B cell (primary cell): ENCODE results near the gene SNTG2. TPM values are rescaled to one million over a fixed set of nuclear protein-coding genes. Genes with fewer than 3 reads are reported as not detected.

Experiments used
- ATAC-seq: fragments of 200-7000 bp; cut with Tn5 transposase; one replicate; pipeline ENCODE4 v1.10.0; 2021; ENCODE audit warnings: low read depth, mild to moderate bottlenecking, moderate number of reproducible peaks, moderate library complexity
- CTCF ChIA-PET: fragments of 350-600 bp; sonication (Branson Sonifier 250); formaldehyde crosslinking; loops from one replicate; lab custom pipeline; 2021; ENCODE audit warnings: antibody characterized with exemption, inconsistent platforms; lab: Charles Lee
- POLR2A ChIA-PET: fragments of 350-600 bp; sonication (Branson Sonifier 250); formaldehyde crosslinking; loops from one replicate; lab custom pipeline; 2021; ENCODE audit warnings: antibody characterized with exemption; lab: Charles Lee
- DNase-seq: peaks from one replicate; pipeline ENCODE4 v3.0.0; 2013
- H2AFZ ChIP-seq: 2 replicates; pipeline ENCODE4 v1.6.1; 2012; ENCODE audit warnings: mild to moderate bottlenecking, low read depth, low read length; ENCODE audit not compliant: insufficient read depth, poor library complexity, severe bottlenecking
- H3K27ac ChIP-seq, 2 donors: 1 replicate in 1 of 2; 2 replicates in 1 of 2; pipeline ENCODE4 v1.5.1; 2012 to 2013; ENCODE audit warnings: low read length in 2 of 2, mild to moderate bottlenecking in 2 of 2, moderate library complexity in 1 of 2
- H3K27me3 ChIP-seq, 4 experiments: fragments of 200-600 bp in 1 of 4; sonication (generic) in 1 of 4; replicated peaks in 1 of 4; 1 replicate in 2 of 4; 2 replicates in 2 of 4; pipeline versions ENCODE4 v1.6.1 to v1.7.0; 2013 to 2016; ENCODE audit warnings: low read length in 3 of 4, mild to moderate bottlenecking in 2 of 4, mixed read lengths in 1 of 4, moderate library complexity in 1 of 4; ENCODE audit not compliant: insufficient read depth in 4 of 4, control insufficient read depth in 3 of 4; ENCODE audit errors: control extremely low read depth in 1 of 4
- H3K36me3 ChIP-seq, 2 experiments: replicated peaks in 1 of 2; 1 replicate in 1 of 2; 2 replicates in 1 of 2; pipeline versions ENCODE4 v1.6.1 to v1.7.1; 2013; ENCODE audit warnings: low read length in 1 of 2; ENCODE audit not compliant: insufficient read depth in 2 of 2, control insufficient read depth in 1 of 2; ENCODE audit errors: control extremely low read depth in 1 of 2, extremely low read depth in 1 of 2
- H3K4me1 ChIP-seq, 2 donors: fragments of 200-600 bp in 1 of 2; sonication (generic) in 1 of 2; 1 replicate in 1 of 2; 2 replicates in 1 of 2; pipeline versions ENCODE4 v1.5.1 to v1.6.1; 2013 to 2017; ENCODE audit warnings: low read length in 2 of 2; ENCODE audit not compliant: control insufficient read depth in 2 of 2, insufficient read depth in 2 of 2
- H3K4me2 ChIP-seq: replicated peaks from 2 replicates; pipeline ENCODE3; 2012; ENCODE audit warnings: mild to moderate bottlenecking, low read depth, low read length; ENCODE audit not compliant: poor library complexity, severe bottlenecking
- H3K4me3 ChIP-seq, 5 experiments: fragments of 200-600 bp in 1 of 5; sonication (generic) in 1 of 5; 1 replicate in 3 of 5; 2 replicates in 2 of 5; pipeline versions ENCODE4 v1.5.1 to v1.7.0; 2011 to 2016; ENCODE audit warnings: low read length in 4 of 5, mild to moderate bottlenecking in 4 of 5, low read depth in 2 of 5, control low read depth in 1 of 5, moderate library complexity in 1 of 5; ENCODE audit not compliant: insufficient read depth in 1 of 5; ENCODE audit errors: control extremely low read depth in 1 of 5, extremely low read depth in 1 of 5
- H3K79me2 ChIP-seq: fragments of 200-600 bp; sonication (generic); one replicate; pipeline ENCODE4 v1.6.0; 2016; ENCODE audit warnings: low read length; ENCODE audit not compliant: control insufficient read depth, insufficient read depth
- H3K9ac ChIP-seq: fragments of 200-600 bp; sonication (generic); 2 replicates; pipeline ENCODE4 v1.6.1; 2017; ENCODE audit warnings: mild to moderate bottlenecking, low read length, moderate library complexity
- H3K9me3 ChIP-seq, 3 donors: one replicate each; pipeline versions ENCODE4 v1.6.1 to v1.7.1; 2013; ENCODE audit warnings: low read length in 2 of 3; ENCODE audit not compliant: control insufficient read depth in 2 of 3, insufficient read depth in 1 of 3; ENCODE audit errors: control extremely low read depth in 1 of 3
- H4K20me1 ChIP-seq: 2 replicates; pipeline ENCODE4 v1.6.0; 2012; ENCODE audit warnings: mild to moderate bottlenecking, low read length; ENCODE audit not compliant: insufficient read depth, control insufficient read depth, poor library complexity, severe bottlenecking
- H3K27ac Mint-ChIP-seq: one replicate; pipeline ENCODE4 v1.8.0; 2021; ENCODE audit warnings: mixed read lengths
- H3K27me3 Mint-ChIP-seq: one replicate; pipeline ENCODE4 v1.8.0; 2021; ENCODE audit warnings: mixed read lengths
- H3K4me1 Mint-ChIP-seq: one replicate; pipeline ENCODE4 v1.8.0; 2021; ENCODE audit warnings: mixed read lengths
- H3K4me3 Mint-ChIP-seq: one replicate; pipeline ENCODE4 v1.8.0; 2021; ENCODE audit warnings: mixed read lengths
- H3K9me3 Mint-ChIP-seq: one replicate; pipeline ENCODE4 v1.8.0; 2022; ENCODE audit warnings: mixed read lengths; ENCODE audit not compliant: insufficient read depth
- CTCF ChIP-seq: fragments of 200-600 bp; IDR thresholded peaks from one replicate; pipeline ENCODE4 v1.8.0; 2022; ENCODE audit warnings: antibody characterized with exemption, mild to moderate bottlenecking
- EZH2 ChIP-seq: IDR thresholded peaks from 2 replicates; pipeline ENCODE4 v1.6.1; 2012; ENCODE audit warnings: borderline replicate concordance, low read depth, mild to moderate bottlenecking, moderate library complexity, low read length; ENCODE audit not compliant: insufficient read depth, poor library complexity, severe bottlenecking
- WGBS: methylation state at CpG from one replicate; pipeline ENCODE4 v1.1.5; 2013; ENCODE audit warnings: missing lambda C conversion rate; ENCODE audit not compliant: insufficient coverage; 5-methylcytosine and 5-hydroxymethylcytosine counted together
- intact Hi-C: fragments of 100-400 bp; cut with micrococcal nuclease; formaldehyde crosslinking; loops from one replicate; pipeline ENCODE4 v1.10.0; 2022
- polyA plus RNA-seq: library from polyadenylated mRNA; depleted of rRNA; stranded (reverse); fragments of >200 nt; gene quantifications from 2 replicates; pipeline ENCODE4 v1.2.3, GENCODE V29; 2012
- total RNA-seq, 2 donors: library from RNA; stranded (reverse); fragments of 120-200 nt in 1 of 2; gene quantifications; 1 replicate in 1 of 2; 2 replicates in 1 of 2; pipeline versions ENCODE4 v1.2.3 to v1.2.4, GENCODE V29; 2013 to 2022

SNTG2 gene
- total and polyA plus RNA-seq, 2 donors (not counting 1 experiment from before 2014, with no cell fraction given): 2.1 to 2.4 TPM

- peaks cover 0 to 13% (median 0%) of the 10 kb centered on the region in 4 experiments for H3K27me3 ChIP-seq
- DNase-seq (no peak), ATAC-seq (no peak)
- TF ChIP-seq EZH2 (no peak), CTCF (no peak)
- H4K20me1 ChIP-seq: no peaks in the 10 kb centered on the region
- no peaks in the 10 kb centered on the region for H3K4me1 Mint-ChIP-seq
- no peak overlapping the region for H3K4me3 Mint-ChIP-seq
- H3K9me3 ChIP-seq: peaks cover 0 to 3% (median 0%) of the 10 kb centered on the region in 3 donors
- no peak overlapping the region for H3K4me2 ChIP-seq
- no peaks in the 10 kb centered on the region for H3K9me3 Mint-ChIP-seq
- no peak overlapping the region for H3K9ac ChIP-seq
- WGBS: 94% methylated on average over 5 of the region's 7 CpGs
- H2AFZ ChIP-seq: no peak overlapping the region
- H3K27ac ChIP-seq: no peak overlapping the region
- H3K27ac Mint-ChIP-seq: no peak overlapping the region
- no peaks in the 10 kb centered on the region for H3K36me3 ChIP-seq
- POLR2A ChIA-PET: no interaction called here
- peaks cover 3% of the 10 kb centered on the region for H3K27me3 Mint-ChIP-seq
- H3K4me1 ChIP-seq: no peaks in the 10 kb centered on the region
- H3K4me3 ChIP-seq: no peak overlapping the region
- no peaks in the 10 kb centered on the region for H3K79me2 ChIP-seq
- intact Hi-C loops: no loop called here
- CTCF ChIA-PET: no interaction called here
Observed at GRCh38 chr2:916935-917334, 33.7 kb upstream of the SNTG2 start.

GRCh38 chr2:919672-920071 lies 31.0 kb upstream of the SNTG2 start:
- Histone ChIP-seq H3K27ac (no peak overlapping the region), H3K9me3 (peaks cover 0 to 3% (median 0%) of the 10 kb centered on the region in 3 donors), H3K4me2 (no peak overlapping the region), H2AFZ (no peak overlapping the region), H3K4me3 (no peak overlapping the region), H4K20me1 (no peaks in the 10 kb centered on the region), H3K9ac (no peak overlapping the region), H3K27me3 (peaks cover 0 to 17% (median 0%) of the 10 kb centered on the region in 4 experiments), H3K79me2 (no peaks in the 10 kb centered on the region), H3K36me3 (no peaks in the 10 kb centered on the region), H3K4me1 (no peaks in the 10 kb centered on the region)
- ATAC-seq (no peak), DNase-seq (no peak)
- H3K27ac Mint-ChIP-seq: no peak overlapping the region
- H3K9me3 Mint-ChIP-seq: no peaks in the 10 kb centered on the region
- ChIA-PET CTCF (no interaction called here), POLR2A (no interaction called here)
- peaks cover 5% of the 10 kb centered on the region for H3K27me3 Mint-ChIP-seq
- no peak overlapping the region for H3K4me3 Mint-ChIP-seq
- TF ChIP-seq CTCF (no peak), EZH2 (no peak)
- H3K4me1 Mint-ChIP-seq: no peaks in the 10 kb centered on the region
- intact Hi-C loops: no loop called here
